HG03280 (cell line): ENCODE measurements around the gene SIDT1.

Experiments used
- ATAC-seq: cut with Tn5 transposase; IDR thresholded peaks from one replicate; pipeline ENCODE4 v1.9.1; 2021; ENCODE audit warnings: mild to moderate bottlenecking, moderate library complexity; ENCODE audit not compliant: unreplicated experiment

SIDT1 gene

GRCh38 chr3:113590983-113591382 is 58.6 kb downstream of the SIDT1 start:
- no peak for ATAC-seq

GRCh38 chr3:113594066-113594465 is 61.7 kb downstream of the SIDT1 start:
- no peak for ATAC-seq

GRCh38 chr3:113597596-113598354 is 65.4 kb downstream of the SIDT1 start:
- ATAC-seq: no peak

- ATAC-seq: no peak
Observed at GRCh38 chr3:113600418-113601182, 68.2 kb downstream of the SIDT1 start.

GRCh38 chr3:113601240-113601639 is 68.9 kb downstream of the SIDT1 start:
- no peak for ATAC-seq

GRCh38 chr3:113602256-113602655 is 69.9 kb downstream of the SIDT1 start:
- ATAC-seq: no peak

- ATAC-seq: no peak
Observed at GRCh38 chr3:113602836-113603235, 70.5 kb downstream of the SIDT1 start.

- peak; percentile 99 for ATAC-seq
Observed at GRCh38 chr3:113606539-113607218, 74.3 kb downstream of the SIDT1 start.

- peak; percentile 17 for ATAC-seq
Observed at GRCh38 chr3:113607219-113607596, 74.9 kb downstream of the SIDT1 start.

- no peak for ATAC-seq
Observed at GRCh38 chr3:113614402-113614801, 82.0 kb downstream of the SIDT1 start.

GRCh38 chr3:113615976-113616375 is 83.6 kb downstream of the SIDT1 start:
- no peak for ATAC-seq

GRCh38 chr3:113617726-113618125 is 85.4 kb downstream of the SIDT1 start:
- ATAC-seq: no peak

- ATAC-seq: no peak
Observed at GRCh38 chr3:113620091-113620490, 87.7 kb downstream of the SIDT1 start.

- no peak for ATAC-seq
Observed at GRCh38 chr3:113623324-113623723, 91.0 kb downstream of the SIDT1 start.

GRCh38 chr3:113623811-113624210 is 91.5 kb downstream of the SIDT1 start:
- ATAC-seq: no peak

- no peak for ATAC-seq
Observed at GRCh38 chr3:113625834-113626233, 93.5 kb downstream of the SIDT1 start.

GRCh38 chr3:113626503-113627371 is 94.4 kb downstream of the SIDT1 start:
- ATAC-seq: no peak

GRCh38 chr3:113628316-113628715 is 96.0 kb downstream of the SIDT1 start:
- no peak for ATAC-seq

- ATAC-seq: no peak
Observed at GRCh38 chr3:113628788-113629187, 96.4 kb downstream of the SIDT1 start.

GRCh38 chr3:113629584-113630421 is 97.4 kb downstream of the SIDT1 start:
- ATAC-seq: no peak
